Neural crest cell (in vitro differentiated cells): ENCODE data around the gene AMIGO1. TPM values are rescaled to one million over a fixed set of nuclear protein-coding genes. Genes with fewer than 3 reads are reported as not detected.

ENCODE experiments used
- DNase-seq: peaks from one replicate; pipeline ENCODE4 v3.0.0; 2021; ENCODE audit warnings: low read depth, mixed read lengths, low spot score
- H3K27ac Mint-ChIP-seq: one replicate; pipeline ENCODE4 v1.8.0; 2021; ENCODE audit warnings: mild to moderate bottlenecking, mixed read lengths; ENCODE audit not compliant: unreplicated experiment
- H3K27me3 Mint-ChIP-seq: 2 replicates; pipeline ENCODE4 v1.8.0; 2021; ENCODE audit warnings: low read depth, mild to moderate bottlenecking, mixed read lengths
- H3K36me3 Mint-ChIP-seq: 2 replicates; pipeline ENCODE4 v1.8.0; 2021; ENCODE audit warnings: low read depth, mild to moderate bottlenecking, mixed read lengths
- H3K4me1 Mint-ChIP-seq: 2 replicates; pipeline ENCODE4 v1.8.0; 2021; ENCODE audit warnings: mixed read lengths
- H3K4me3 Mint-ChIP-seq: one replicate; pipeline ENCODE4 v1.8.0; 2021; ENCODE audit warnings: mild to moderate bottlenecking, mixed read lengths
- H3K9me3 Mint-ChIP-seq: 2 replicates; pipeline ENCODE4 v1.8.0; 2021; ENCODE audit warnings: mixed read lengths
- long read RNA-seq: library from polyadenylated mRNA; unstranded; transcript quantifications from one replicate; pipeline ENCODE4 v2.0.0, GENCODE V29; 2020
- total RNA-seq: library from RNA; stranded (reverse); gene quantifications from 2 replicates; pipeline ENCODE4 v1.2.1, GENCODE V29; 2021
- TF ChIP-seq, protein P1 (sequence below): fragments of 200-600 bp; sonication (generic); conservative IDR thresholded peaks from 2 replicates; pipeline ENCODE4 v1.5.0; 2021; ENCODE audit warnings: antibody characterized with exemption, mild to moderate bottlenecking

AMIGO1 gene, protein sequence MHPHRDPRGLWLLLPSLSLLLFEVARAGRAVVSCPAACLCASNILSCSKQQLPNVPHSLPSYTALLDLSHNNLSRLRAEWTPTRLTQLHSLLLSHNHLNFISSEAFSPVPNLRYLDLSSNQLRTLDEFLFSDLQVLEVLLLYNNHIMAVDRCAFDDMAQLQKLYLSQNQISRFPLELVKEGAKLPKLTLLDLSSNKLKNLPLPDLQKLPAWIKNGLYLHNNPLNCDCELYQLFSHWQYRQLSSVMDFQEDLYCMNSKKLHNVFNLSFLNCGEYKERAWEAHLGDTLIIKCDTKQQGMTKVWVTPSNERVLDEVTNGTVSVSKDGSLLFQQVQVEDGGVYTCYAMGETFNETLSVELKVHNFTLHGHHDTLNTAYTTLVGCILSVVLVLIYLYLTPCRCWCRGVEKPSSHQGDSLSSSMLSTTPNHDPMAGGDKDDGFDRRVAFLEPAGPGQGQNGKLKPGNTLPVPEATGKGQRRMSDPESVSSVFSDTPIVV
- total RNA-seq = 6.1 and 7.2 TPM in 2 replicates
- long read RNA-seq, partial matches to known transcripts = 0 of 5 reads
- long read RNA-seq, other reads (novel, unspliced or antisense) = 5 of 5 reads

DNA sequence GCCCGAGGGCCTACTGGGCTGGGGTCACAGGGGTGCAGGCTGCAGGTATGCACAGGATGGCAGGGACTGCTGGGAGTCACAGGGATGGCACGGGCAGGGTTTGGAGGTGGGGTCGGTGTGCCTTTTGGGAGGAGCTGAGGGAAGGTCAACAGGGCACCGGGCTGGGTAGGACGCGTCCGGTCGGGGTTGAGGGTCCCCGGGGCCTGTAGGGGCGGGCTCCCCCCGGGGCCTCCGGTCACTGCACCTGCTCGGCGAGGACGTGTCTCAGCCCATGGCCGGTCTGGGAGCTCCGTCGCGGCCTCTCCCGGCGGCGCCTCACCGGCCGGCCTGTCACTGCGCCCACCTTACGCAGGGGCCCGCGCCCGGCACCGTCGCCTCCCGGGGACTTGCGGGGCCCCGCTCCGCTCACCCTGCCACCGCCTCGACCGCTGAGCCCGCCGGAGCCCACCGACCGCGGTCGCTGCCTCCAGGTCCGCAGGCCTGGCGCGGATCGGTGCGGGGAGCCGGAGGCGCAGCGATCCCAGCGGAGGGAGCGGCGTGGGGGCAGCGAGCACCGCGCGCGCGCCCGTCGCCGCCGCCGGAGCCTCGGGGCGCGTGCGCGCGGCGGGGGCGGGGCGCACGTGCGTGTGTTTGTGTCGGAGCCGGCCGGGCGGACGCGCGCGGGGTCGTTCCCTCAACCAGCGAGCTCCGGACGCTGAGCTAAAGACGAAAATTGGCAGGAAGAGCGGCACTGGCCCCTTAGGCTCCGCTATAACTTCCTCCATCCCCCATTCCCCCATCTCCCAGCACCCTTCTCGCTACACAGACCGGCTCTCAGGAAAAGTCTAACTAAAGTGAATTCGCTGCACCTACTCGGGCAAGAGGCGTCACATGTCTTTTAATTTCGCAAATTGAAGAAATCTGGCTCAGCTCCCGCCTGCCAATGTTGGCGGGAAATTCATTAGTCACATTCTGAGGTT is at the start of gene AMIGO1:
Gene AMIGO1, minus strand, starts transcription at position 552 of the 959 bp plus-strand sequence. CDS start 815 bp downstream, outside the sequence.
- Mint-ChIP-seq H3K4me1 (peaks cover 20% of the 10 kb centered on the region), H3K4me3 (peak within 1 kb of the TSS; percentile 88), H3K27ac (peak within 1 kb of the TSS; percentile 87), H3K9me3 (no peaks in the 10 kb centered on the region), H3K27me3 (peaks cover 30% of the 10 kb centered on the region), H3K36me3 (no peaks in the 10 kb centered on the region)
- DNase-seq = peak; percentile 62
- TF ChIP-seq, protein P1, sequence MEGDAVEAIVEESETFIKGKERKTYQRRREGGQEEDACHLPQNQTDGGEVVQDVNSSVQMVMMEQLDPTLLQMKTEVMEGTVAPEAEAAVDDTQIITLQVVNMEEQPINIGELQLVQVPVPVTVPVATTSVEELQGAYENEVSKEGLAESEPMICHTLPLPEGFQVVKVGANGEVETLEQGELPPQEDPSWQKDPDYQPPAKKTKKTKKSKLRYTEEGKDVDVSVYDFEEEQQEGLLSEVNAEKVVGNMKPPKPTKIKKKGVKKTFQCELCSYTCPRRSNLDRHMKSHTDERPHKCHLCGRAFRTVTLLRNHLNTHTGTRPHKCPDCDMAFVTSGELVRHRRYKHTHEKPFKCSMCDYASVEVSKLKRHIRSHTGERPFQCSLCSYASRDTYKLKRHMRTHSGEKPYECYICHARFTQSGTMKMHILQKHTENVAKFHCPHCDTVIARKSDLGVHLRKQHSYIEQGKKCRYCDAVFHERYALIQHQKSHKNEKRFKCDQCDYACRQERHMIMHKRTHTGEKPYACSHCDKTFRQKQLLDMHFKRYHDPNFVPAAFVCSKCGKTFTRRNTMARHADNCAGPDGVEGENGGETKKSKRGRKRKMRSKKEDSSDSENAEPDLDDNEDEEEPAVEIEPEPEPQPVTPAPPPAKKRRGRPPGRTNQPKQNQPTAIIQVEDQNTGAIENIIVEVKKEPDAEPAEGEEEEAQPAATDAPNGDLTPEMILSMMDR = no peak

DNA sequence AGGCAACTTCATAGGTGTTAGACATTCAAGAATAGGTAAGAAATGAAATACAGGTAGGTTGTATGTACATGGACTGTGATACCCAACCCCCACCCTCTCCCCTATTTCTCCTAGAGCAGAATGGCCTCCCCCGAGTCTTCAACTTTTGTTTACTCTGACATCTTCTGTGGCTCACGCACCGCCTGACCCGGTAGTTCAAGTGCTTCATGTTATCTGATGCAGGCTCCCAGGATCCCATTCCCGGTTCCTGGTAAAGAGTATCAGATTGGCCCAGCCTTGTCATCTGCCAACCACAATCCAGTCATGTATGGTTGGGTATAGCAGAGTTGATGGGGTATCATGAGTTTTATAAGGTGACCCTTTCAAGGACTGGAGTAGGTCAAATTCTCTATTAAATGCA is 48.0 kb upstream of the AMIGO1 start:
- Mint-ChIP-seq H3K9me3 (no peaks in the 10 kb centered on the region), H3K4me1 (peaks cover 17% of the 10 kb centered on the region), H3K27ac (no peak overlapping the region), H3K27me3 (no peaks in the 10 kb centered on the region), H3K4me3 (no peak overlapping the region), H3K36me3 (no peaks in the 10 kb centered on the region)
- no peak for DNase-seq
- TF ChIP-seq, protein P1 = no peak

DNA sequence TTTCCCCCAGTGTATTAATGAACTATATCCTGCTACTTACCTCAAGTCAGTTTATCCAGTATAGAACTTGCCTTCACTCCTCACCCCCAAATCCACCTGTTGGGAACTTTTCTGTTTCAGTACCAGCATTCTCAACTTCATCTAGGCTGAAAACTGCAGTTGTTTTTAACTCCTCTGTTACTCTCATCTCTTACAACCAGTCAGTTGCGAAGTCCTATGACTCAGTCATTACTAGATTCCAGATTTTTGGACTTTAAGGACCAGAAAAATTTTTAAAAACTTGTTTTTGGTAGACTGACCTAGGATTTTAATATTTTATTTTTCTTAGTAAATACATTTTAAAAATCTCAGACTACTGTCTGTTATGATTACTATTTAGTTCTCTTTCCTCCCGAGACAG is 47.0 kb upstream of the AMIGO1 start:
- Mint-ChIP-seq H3K27me3 (no peaks in the 10 kb centered on the region), H3K4me1 (peaks cover 17% of the 10 kb centered on the region), H3K4me3 (no peak overlapping the region), H3K36me3 (no peaks in the 10 kb centered on the region), H3K9me3 (no peaks in the 10 kb centered on the region), H3K27ac (no peak overlapping the region)
- TF ChIP-seq, protein P1 = no peak
- DNase-seq = no peak

DNA sequence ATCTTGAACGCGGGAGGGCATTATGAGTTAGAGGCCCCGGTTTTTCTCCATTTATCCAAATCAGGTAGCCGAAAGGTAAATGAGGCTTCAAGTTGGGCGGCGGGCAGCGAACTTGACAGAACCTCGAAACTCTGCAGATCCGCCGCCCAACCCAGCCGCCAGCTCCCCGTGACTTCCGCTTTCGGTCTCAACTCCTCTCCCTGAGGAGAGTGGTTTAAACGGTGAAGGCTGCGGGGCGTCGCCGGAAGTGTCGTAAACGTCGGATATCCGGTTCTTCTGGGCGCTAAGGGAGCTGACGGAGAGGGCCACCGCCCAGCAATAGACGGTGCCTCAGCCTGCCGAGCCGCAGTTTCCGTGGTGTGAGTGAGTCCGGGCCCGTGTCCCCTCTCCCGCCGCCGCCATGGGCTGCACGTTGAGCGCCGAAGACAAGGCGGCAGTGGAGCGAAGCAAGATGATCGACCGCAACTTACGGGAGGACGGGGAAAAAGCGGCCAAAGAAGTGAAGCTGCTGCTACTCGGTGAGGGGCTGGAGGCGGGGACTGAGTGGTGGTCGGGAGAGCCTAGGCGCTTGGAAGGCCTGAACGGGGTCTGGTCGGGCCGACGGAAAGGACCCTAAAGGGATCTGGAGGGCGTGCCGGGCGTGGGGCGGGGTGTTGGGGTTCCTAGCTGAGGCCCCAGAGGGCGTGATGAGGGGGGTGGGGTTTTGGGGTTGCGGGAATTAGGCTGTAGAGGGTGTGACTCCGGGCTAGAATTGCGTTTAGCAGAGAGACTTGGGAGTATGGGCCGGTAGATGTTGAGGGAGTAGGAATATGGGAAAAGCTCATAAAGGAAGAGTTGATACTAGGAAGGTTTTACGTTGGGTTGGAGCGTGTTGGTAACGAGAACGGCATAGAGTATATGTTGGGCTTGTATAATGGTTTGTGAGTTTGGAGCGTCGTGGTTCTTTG is 39.1 kb upstream of the AMIGO1 start, which contains the start of gene GNAI3:
Gene GNAI3, plus strand, starts transcription at position 295 of the 947 bp plus-strand sequence. Its CDS starts 106 bp downstream, at position 401.
- peak; percentile 81 for DNase-seq
- TF ChIP-seq, protein P1 = no peak
- H3K4me3 Mint-ChIP-seq = peak within 1 kb of the TSS; percentile 95
- no peaks in the 10 kb centered on the region for H3K9me3 Mint-ChIP-seq
- peaks cover 39% of the 10 kb centered on the region for H3K4me1 Mint-ChIP-seq
- peak within 1 kb of the TSS; percentile 97 for H3K27ac Mint-ChIP-seq
- H3K36me3 Mint-ChIP-seq = no peaks in the 10 kb centered on the region
- no peaks in the 10 kb centered on the region for H3K27me3 Mint-ChIP-seq
